T-helper 2 cell (primary cell): ENCODE measurements around the gene SCEL.

ENCODE experiments used
- DNase-seq, 5 experiments: peaks; one replicate each; pipeline versions ENCODE4 v3.0.0 to v3.0.0-alpha.2; 2012 to 2022

Gene SCEL

GRCh38 chr13:77521595-77522367 lies 13.7 kb upstream of the SCEL start:
- no peak for DNase-seq

GRCh38 chr13:77522444-77522843 lies 13.1 kb upstream of the SCEL start:
- DNase-seq: no peak

DNA sequence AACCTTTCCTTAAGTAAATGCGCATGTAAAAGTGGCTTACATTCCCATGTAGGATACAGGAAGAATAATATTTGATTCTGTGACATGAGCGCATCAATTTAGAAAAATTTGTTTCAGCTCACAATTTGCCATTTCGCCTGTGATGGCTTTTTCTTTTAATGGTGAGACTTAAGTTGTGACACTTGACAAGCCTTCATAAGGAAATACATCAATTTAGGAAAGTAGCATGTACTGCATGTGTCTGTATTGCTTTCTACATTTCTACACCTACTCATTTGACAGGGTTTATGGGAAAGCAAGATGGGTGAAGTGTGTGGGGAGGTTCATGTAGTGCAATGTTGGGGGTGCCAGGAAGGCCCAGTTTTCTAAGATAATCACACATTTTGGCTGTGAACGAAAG lies 12.1 kb upstream of the SCEL start:
- no peak for DNase-seq

DNA sequence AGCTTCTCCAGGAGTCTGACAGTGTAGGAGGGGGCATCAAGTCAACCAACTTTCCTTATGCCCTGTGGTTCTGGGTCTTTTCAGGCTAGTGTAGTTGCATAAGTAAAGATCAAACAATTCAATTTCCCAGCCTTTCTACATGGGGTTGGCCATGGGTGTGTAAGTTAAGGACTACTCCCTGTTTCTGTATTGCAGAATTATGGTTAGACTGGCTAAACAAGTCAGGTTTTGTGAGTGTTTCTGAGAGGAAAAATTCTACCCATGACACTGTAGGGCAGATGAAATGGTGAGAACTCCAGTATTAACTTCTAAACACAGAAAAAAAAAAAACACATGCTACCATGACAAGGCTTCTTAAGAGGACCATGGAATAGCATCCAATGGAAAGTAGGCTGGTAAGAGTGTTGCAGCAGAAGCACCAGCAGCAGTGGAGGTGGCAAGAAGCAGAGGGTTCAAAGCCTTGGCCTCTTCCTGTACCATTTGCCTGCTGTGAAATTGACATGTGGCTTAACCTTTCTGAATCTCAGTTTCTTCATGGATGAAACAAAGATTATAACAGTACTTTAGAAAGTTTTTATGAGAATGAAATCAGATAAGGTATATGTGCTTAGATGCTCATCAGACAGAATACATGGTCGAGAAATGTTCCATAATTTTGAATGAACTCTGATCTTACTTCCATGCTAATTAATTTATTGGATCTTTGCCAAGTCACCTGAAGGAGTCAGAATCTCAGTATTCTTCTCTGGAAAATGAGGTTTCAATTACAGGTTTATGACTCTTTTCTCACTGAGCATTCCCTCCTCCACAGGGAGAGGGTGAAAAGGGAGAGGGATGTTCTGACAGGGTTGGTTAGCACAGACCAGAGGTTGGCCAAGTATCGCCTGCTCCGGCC lies 11.4 kb upstream of the SCEL start:
- peak in 1 of 5 experiments; percentile 8 for DNase-seq

GRCh38 chr13:77528414-77528813 lies 7.1 kb upstream of the SCEL start:
- no peak for DNase-seq

DNA sequence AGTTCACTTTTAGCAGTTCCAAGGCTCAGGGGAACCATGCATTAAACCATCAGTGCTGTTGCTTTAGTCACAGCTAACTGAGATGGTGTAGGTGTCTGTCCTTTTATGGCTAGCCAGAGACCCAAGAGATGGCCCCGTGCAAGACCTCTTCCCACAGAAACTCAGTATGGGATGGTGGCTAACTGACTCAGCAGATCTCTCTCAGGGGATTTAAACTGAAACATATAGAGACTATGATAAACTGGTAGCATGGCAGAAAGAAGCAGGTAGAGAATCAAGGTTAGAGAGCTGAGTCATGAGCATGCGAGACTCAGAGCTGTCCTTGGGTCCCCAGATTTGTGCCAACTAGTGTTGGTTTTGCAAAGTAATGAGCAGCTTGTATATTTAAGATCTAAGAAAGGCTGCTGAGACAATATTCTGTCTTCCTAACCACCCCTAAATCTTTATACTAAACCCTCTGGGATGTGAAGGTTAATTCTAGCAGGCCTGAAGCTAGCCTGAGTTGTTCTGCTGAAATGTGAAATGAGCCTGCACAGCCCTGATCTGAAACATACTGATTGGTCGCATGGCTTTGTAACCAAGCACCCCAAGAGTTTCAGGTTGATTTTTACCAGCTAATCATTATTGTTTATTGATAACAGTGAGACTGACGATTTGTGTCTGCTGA lies 6.5 kb upstream of the SCEL start:
- DNase-seq: peak in 1 of 5 experiments; percentile 18

- DNase-seq: no peak
Measured at GRCh38 chr13:77529501-77529840, 6.0 kb upstream of the SCEL start.

- no peak for DNase-seq
Measured at GRCh38 chr13:77530875-77531274, 4.6 kb upstream of the SCEL start.

DNA sequence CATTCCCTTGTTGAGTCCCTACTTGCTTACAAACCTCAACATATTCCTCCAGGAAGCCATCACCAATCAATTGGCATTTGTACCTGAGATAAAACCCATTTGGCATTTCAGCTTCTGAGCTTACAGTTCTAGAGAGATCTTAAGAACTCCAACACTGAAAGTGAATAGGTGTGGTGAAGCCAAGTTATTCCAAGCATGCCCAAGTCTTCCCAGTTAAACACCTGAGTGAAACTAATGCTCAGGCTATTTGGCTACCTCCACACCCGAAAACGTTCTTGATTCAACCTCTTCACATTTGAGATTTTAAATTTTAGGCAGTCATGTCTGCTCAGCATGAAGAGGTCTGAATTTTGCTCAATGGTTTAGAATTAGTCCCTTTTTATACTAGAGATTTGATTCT lies 2.5 kb upstream of the SCEL start:
- DNase-seq: no peak

GRCh38 chr13:77533875-77534788 lies 1.4 kb upstream of the SCEL start:
- no peak for DNase-seq

- DNase-seq: no peak
Measured at GRCh38 chr13:77536358-77536757, 852 bp downstream of the SCEL start.

GRCh38 chr13:77537289-77537919 lies 1.9 kb downstream of the SCEL start:
- DNase-seq: no peak

GRCh38 chr13:77543711-77544110 lies 8.2 kb downstream of the SCEL start:
- DNase-seq: no peak

- no peak for DNase-seq
Measured at GRCh38 chr13:77544355-77544754, 8.8 kb downstream of the SCEL start.

GRCh38 chr13:77544758-77545338 lies 9.3 kb downstream of the SCEL start:
- no peak for DNase-seq

- DNase-seq: no peak
Measured at GRCh38 chr13:77545626-77546412, 10.3 kb downstream of the SCEL start.

GRCh38 chr13:77548095-77548494 lies 12.6 kb downstream of the SCEL start:
- DNase-seq: no peak

GRCh38 chr13:77548594-77548993 lies 13.1 kb downstream of the SCEL start:
- no peak for DNase-seq

DNA sequence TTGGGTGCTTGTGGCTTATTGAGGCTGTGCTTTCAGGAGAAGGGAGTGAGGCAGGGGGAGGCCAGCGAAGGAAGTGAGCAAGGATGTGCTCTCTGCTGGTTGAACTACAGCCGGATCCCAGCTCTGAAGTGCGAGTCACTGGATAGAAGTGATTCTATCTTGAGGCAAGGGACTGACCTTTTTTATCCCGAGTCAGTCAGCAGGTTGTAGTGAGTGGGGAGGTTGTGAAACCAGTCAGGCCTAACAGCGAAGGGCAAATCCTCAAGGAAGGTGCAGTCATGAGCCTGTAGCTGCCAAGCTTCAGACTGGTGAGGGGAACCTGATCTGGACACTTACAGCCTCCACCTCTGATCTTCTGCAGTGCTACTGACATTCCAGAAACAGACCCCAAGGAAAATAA lies 18.6 kb downstream of the SCEL start:
- DNase-seq: no peak

DNA sequence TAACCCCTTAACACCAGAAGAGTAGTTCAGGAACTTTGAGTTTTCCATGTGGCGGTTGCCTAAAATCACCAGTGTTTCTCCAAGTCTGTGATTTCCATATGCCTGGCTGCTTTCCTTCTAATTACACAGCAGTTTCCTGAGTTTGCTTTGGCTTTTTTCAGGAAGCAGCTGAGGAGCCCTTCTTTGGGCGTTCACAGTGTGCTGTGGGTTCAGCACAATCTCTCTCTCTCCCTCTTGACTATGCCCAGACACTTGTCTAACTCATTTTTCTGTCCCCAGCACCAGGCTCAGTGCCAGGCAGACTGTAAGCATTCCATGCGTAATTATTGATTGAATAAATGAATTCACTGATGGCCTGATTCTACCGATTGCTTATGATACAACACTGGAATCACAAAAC lies 19.7 kb downstream of the SCEL start:
- no peak for DNase-seq

GRCh38 chr13:77558016-77558415 lies 22.5 kb downstream of the SCEL start:
- DNase-seq: no peak
